Measurements from ENCODE around the gene PTPRF. TPM values are rescaled to one million over a fixed set of nuclear protein-coding genes. Genes with fewer than 3 reads are reported as not detected.

Gene PTPRF
- polyA plus RNA-seq, 3 donors: 228 to 244 (median 233) TPM

- DNase-seq: no peak
Measured at GRCh38 chr1:43655953-43656352, 125.3 kb downstream of the PTPRF start.

GRCh38 chr1:43659212-43660166, 128.8 kb downstream of the PTPRF start:
- no peak for DNase-seq

GRCh38 chr1:43660355-43660754, 129.7 kb downstream of the PTPRF start:
- DNase-seq: no peak

- no peak for DNase-seq
Measured at GRCh38 chr1:43664369-43664768, 133.7 kb downstream of the PTPRF start.

- no peak for DNase-seq
Measured at GRCh38 chr1:43666608-43667007, 135.9 kb downstream of the PTPRF start.

- no peak for DNase-seq
Measured at GRCh38 chr1:43668956-43669355, 138.3 kb downstream of the PTPRF start.

- DNase-seq: no peak
Measured at GRCh38 chr1:43669878-43670277, 139.2 kb downstream of the PTPRF start.

- DNase-seq: no peak
Measured at GRCh38 chr1:43671193-43671592, 140.5 kb downstream of the PTPRF start.

GRCh38 chr1:43671626-43672330, 141.1 kb downstream of the PTPRF start:
- no peak for DNase-seq

GRCh38 chr1:43673261-43673660, 142.6 kb downstream of the PTPRF start:
- DNase-seq: no peak

Other genes with a start within 250 kb of the PTPRF start
- gene C1orf210, start 245.3 kb upstream of the PTPRF start, polyA plus RNA-seq (ENCODE audit: insufficient read length in 3 of 3): 10 to 100 TPM; 24.0 to 30.7 (median 28.4) TPM
- gene TIE1, start 229.9 kb upstream of the PTPRF start, polyA plus RNA-seq (ENCODE audit: insufficient read length in 3 of 3): 10 to 100 TPM; 52.1 to 63.4 (median 53.6) TPM
- under 1 TPM; 0.42 to 0.78 (median 0.65) TPM for gene MPL, start 193.1 kb upstream of the PTPRF start, polyA plus RNA-seq (ENCODE audit: insufficient read length in 3 of 3)
- gene CDC20, start 171.9 kb upstream of the PTPRF start, polyA plus RNA-seq (ENCODE audit: insufficient read length in 3 of 3): 10 to 100 TPM; 36.9 to 49.9 (median 44.3) TPM
- 10 to 100 TPM; 85.4 to 92.0 (median 88.8) TPM for gene ELOVL1, start 162.9 kb upstream of the PTPRF start, polyA plus RNA-seq (ENCODE audit: insufficient read length in 3 of 3)
- gene MED8, start 141.1 kb upstream of the PTPRF start, polyA plus RNA-seq (ENCODE audit: insufficient read length in 3 of 3): 10 to 100 TPM; 39.3 to 44.6 (median 42.2) TPM
- 10 to 100 TPM; 21.4 to 34.7 (median 33.0) TPM for gene SZT2, start 141.0 kb upstream of the PTPRF start, polyA plus RNA-seq (ENCODE audit: insufficient read length in 3 of 3)
- gene HYI, start 77.0 kb upstream of the PTPRF start, polyA plus RNA-seq (ENCODE audit: insufficient read length in 3 of 3): 10 to 100 TPM; 39.8 to 49.5 (median 43.6) TPM
- 10 to 100 TPM; 55.0 to 57.8 (median 55.1) TPM for gene KDM4A, start 119.3 kb downstream of the PTPRF start, polyA plus RNA-seq (ENCODE audit: insufficient read length in 3 of 3)
- gene ST3GAL3, start 176.7 kb downstream of the PTPRF start, polyA plus RNA-seq (ENCODE audit: insufficient read length in 3 of 3): 10 to 100 TPM; 19.2 to 27.2 (median 23.4) TPM

Data from renal pelvis (tissue), 4 donors.